Ovary (tissue), 9 donors: ENCODE data around the gene TUBA3C. TPM values are rescaled to one million over a fixed set of nuclear protein-coding genes. Genes with fewer than 3 reads are reported as not detected.
"Not testable (repeated sequence)": the region's sequence is repeated elsewhere in the genome, so short reads cannot be mapped to it uniquely, and the experiment has no call there.

Source experiments
- DNase-seq, 5 donors: peaks; one replicate each; pipeline ENCODE4 v3.0.0-alpha.2; 2019 to 2020
- H3K27ac ChIP-seq, 2 donors: fragments of 200-600 bp; one replicate each; pipeline versions ENCODE4 v1.5.1 to v1.8.0; 2019 to 2022
- H3K27me3 ChIP-seq: fragments of 200-600 bp; one replicate; pipeline ENCODE4 v1.8.0; 2022
- H3K36me3 ChIP-seq: fragments of 200-600 bp; sonication (generic); one replicate; pipeline ENCODE4 v1.5.1; 2019
- H3K4me1 ChIP-seq: one replicate; pipeline ENCODE4 v1.8.1; 2013; ENCODE audit warnings: mild to moderate bottlenecking, moderate library complexity; ENCODE audit not compliant: insufficient read depth
- H3K4me3 ChIP-seq: fragments of 200-600 bp; sonication (generic); one replicate; pipeline ENCODE4 v1.5.1; 2017
- H3K9me3 ChIP-seq, 2 donors: fragments of 200-600 bp in 1 of 2; sonication (generic) in 1 of 2; one replicate each; pipeline versions ENCODE4 v1.5.1 to v1.8.1; 2013 to 2019; ENCODE audit warnings: mild to moderate bottlenecking in 1 of 2, moderate library complexity in 1 of 2
- CTCF ChIP-seq, 3 donors: fragments of 450-650 bp in 2 of 3; fragments of 200-600 bp in 1 of 3; IDR thresholded peaks; one replicate each; pipeline versions ENCODE4 v1.5.1 to v1.8.0; 2016 to 2022; ENCODE audit warnings: antibody characterized with exemption in 3 of 3, mild to moderate bottlenecking in 1 of 3
- EP300 ChIP-seq: sonication (generic); formaldehyde crosslinking; IDR thresholded peaks from one replicate; pipeline ENCODE4 v1.6.1; 2017; ENCODE audit warnings: antibody characterized with exemption
- POLR2A ChIP-seq: fragments of 450-650 bp; IDR thresholded peaks from one replicate; pipeline ENCODE4 v1.6.1; 2017; ENCODE audit warnings: antibody characterized with exemption, mild to moderate bottlenecking, moderate library complexity
- WGBS, 3 donors: extraction: QIAGEN DNeasy Blood & Tissue Kit in 1 of 3; methylation state at CpG; one replicate each; pipeline versions ENCODE4 v1.1.5 to v1.1.7; 2013 to 2017; 5-methylcytosine and 5-hydroxymethylcytosine counted together
- intact Hi-C, 4 donors: fragments of 100-400 bp; cut with DNase I; formaldehyde crosslinking; loops; one replicate each; pipeline versions ENCODE4 v1.11.0 to v1.15.1; 2022 to 2023
- polyA plus RNA-seq, 2 donors: library from polyadenylated mRNA; stranded (reverse); fragments of 200-250 nt in 1 of 2; fragments of 350-450 nt in 1 of 2; fragmentation: Illumina TruSeq in 1 of 2; extraction: RNeasy Lipid Tissue Mini Kit (QIAGEN cat#74804) in 1 of 2; gene quantifications; one replicate each; pipeline ENCODE4 v1.2.3, GENCODE V29; 2013 to 2014
- total RNA-seq, 7 donors: library from RNA; depleted of rRNA in 2 of 7; stranded (reverse); fragments of >200 nt in 2 of 7; fragmentation: NEBNext Ultra II Directional in 3 of 7; extraction: Animal tissue kit (Norgen Biotek cat#: 25700) in 3 of 7; gene quantifications; one replicate each; pipeline versions ENCODE4 v1.1.0 to v1.2.4, GENCODE V29; 2016 to 2023
- donor health status: DM: no; HTN: no; CAD: no; lungs with moderate emphysema.
- donor health status: DM: no; HTN: no; CAD: no.
- donor health status: Bipolar disorder and iron deficiency.
- donor health status: DM: yes; HTN: yes; CAD: no.
- donor health status: DM: no; HTN: no; CAD: no.
- donor health status: DM: yes; HTN: yes; CAD: no.

The TUBA3C gene
- total and polyA plus RNA-seq, 9 donors: not detected

DNA sequence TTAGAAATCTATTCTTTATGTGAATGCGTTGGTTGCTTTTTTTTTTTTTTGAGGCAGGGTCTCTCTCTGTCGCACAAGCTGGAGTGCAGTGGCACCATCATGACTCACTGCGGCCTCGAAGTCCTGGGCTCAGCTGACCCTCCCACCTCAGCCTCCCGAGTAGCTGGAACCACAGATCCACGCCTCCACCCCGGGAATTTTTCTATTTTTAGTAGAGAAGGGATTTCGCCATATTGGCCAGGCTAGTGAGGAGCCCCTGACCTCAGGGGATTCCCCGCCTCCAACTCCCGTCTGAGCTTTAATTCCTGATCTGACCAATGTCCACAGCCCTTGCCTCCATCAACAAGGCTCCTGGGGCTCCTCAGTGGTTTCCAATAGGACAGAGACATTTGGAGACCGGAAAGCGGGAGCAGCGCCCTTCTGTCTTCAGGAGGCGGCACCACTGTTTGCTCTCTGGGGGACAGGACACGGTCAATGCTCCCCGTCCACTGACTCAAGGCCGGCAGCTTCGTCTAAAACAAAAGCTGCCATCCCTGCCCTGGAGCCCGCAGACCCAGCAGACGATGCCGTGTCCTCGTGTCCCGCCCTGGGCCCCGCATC is 503 bp downstream of the TUBA3C start:
- intact Hi-C loops: no loop called here
- no peak overlapping the region for H3K4me3 ChIP-seq
- no peak overlapping the region for H3K27ac ChIP-seq
- H3K36me3 ChIP-seq: no peaks in the 10 kb centered on the region
- no peak for DNase-seq
- no peaks in the 10 kb centered on the region for H3K4me1 ChIP-seq
- H3K27me3 ChIP-seq: no peaks in the 10 kb centered on the region
- no peak for TF ChIP-seq POLR2A
- TF ChIP-seq EP300: no peak
- TF ChIP-seq CTCF (IDR thresholded peaks at IDR 0.05): no peak
- WGBS, 3 donors: 90 to 94% (median 90%) methylated on average over 24 of the region's 24 CpGs
- H3K9me3 ChIP-seq: no peaks in the 10 kb centered on the region

- H3K36me3 ChIP-seq: no peaks in the 10 kb centered on the region
- intact Hi-C loops: no loop called here
- TF ChIP-seq CTCF (IDR thresholded peaks at IDR 0.05) (no peak), POLR2A (no peak), EP300 (no peak)
- no peak overlapping the region for H3K27ac ChIP-seq
- H3K9me3 ChIP-seq: no peaks in the 10 kb centered on the region
- H3K4me1 ChIP-seq: no peaks in the 10 kb centered on the region
- 70 to 80% (median 70%) methylated on average over 7 of the region's 7 CpGs for WGBS, 3 donors
- no peak for DNase-seq
- H3K27me3 ChIP-seq: no peaks in the 10 kb centered on the region
- H3K4me3 ChIP-seq: no peak overlapping the region
These were observed 1.7 kb downstream of the TUBA3C start for GRCh38 chr13:19179916-19180315.

- no peaks in the 10 kb centered on the region for H3K9me3 ChIP-seq
- H3K4me1 ChIP-seq: no peaks in the 10 kb centered on the region
- H3K36me3 ChIP-seq: no peaks in the 10 kb centered on the region
- WGBS, 3 donors: 74 to 80% (median 75%) methylated on average over 15 of the region's 15 CpGs
- no peaks in the 10 kb centered on the region for H3K27me3 ChIP-seq
- no peak overlapping the region for H3K27ac ChIP-seq
- no peak overlapping the region for H3K4me3 ChIP-seq
- TF ChIP-seq CTCF (IDR thresholded peaks at IDR 0.05): no peak
- TF ChIP-seq POLR2A: no peak
- no peak for TF ChIP-seq EP300
- DNase-seq: no peak
- intact Hi-C loops: no loop called here
These were observed 2.6 kb downstream of the TUBA3C start for GRCh38 chr13:19178901-19179593.

GRCh38 chr13:19176981-19177776 is 4.4 kb downstream of the TUBA3C start:
- H3K36me3 ChIP-seq, H3K9me3 ChIP-seq, H3K27me3 ChIP-seq, H3K27ac ChIP-seq, H3K4me3 ChIP-seq, H3K4me1 ChIP-seq, DNase-seq, intact Hi-C loops: not testable (repeated sequence)
- 82 to 88% (median 83%) methylated on average over 34 to 36 of the region's 36 CpGs for WGBS, 3 donors

GRCh38 chr13:19173752-19174151 is 7.9 kb downstream of the TUBA3C start:
- H3K4me3 ChIP-seq: no peak overlapping the region
- WGBS, 3 donors: 75 to 81% (median 78%) methylated on average over 16 of the region's 16 CpGs
- DNase-seq: no peak
- no peaks in the 10 kb centered on the region for H3K4me1 ChIP-seq
- intact Hi-C loops: no loop called here
- TF ChIP-seq POLR2A: no peak
- no peak for TF ChIP-seq CTCF (IDR thresholded peaks at IDR 0.05)
- no peak for TF ChIP-seq EP300
- no peak overlapping the region for H3K27ac ChIP-seq
- H3K9me3 ChIP-seq: no peaks in the 10 kb centered on the region
- no peaks in the 10 kb centered on the region for H3K27me3 ChIP-seq
- H3K36me3 ChIP-seq: no peaks in the 10 kb centered on the region
